Lung (tissue), 13 donors: Measurements from ENCODE around the gene FCRL6. TPM values are rescaled to one million over a fixed set of nuclear protein-coding genes. Genes with fewer than 3 reads are reported as not detected.

Experiments used
- ATAC-seq: fragments of 200-7000 bp; cut with Tn5 transposase; one replicate; pipeline ENCODE4 v1.9.1; 2020; ENCODE audit warnings: moderate number of reproducible peaks; ENCODE audit not compliant: insufficient read depth, low FRiP score
- DNase-seq, 3 donors: peaks; one replicate each; pipeline ENCODE4 v3.0.0-alpha.2; 2013 to 2017
- H3K27ac ChIP-seq, 2 donors: one replicate each; pipeline ENCODE4 v1.5.1; 2013; ENCODE audit warnings: mild to moderate bottlenecking in 2 of 2, moderate library complexity in 2 of 2, control low read depth in 1 of 2, inconsistent platforms in 1 of 2, low read depth in 1 of 2, low read length in 1 of 2
- H3K27me3 ChIP-seq, 3 donors: one replicate each; pipeline ENCODE4 v1.5.1; 2013; ENCODE audit warnings: low read length in 2 of 3; ENCODE audit not compliant: control insufficient read depth in 3 of 3, insufficient read depth in 3 of 3
- H3K36me3 ChIP-seq, 4 donors: one replicate each; pipeline ENCODE4 v1.5.1; 2013; ENCODE audit warnings: low read length in 4 of 4, mild to moderate bottlenecking in 1 of 4, moderate library complexity in 1 of 4; ENCODE audit not compliant: control insufficient read depth in 4 of 4, insufficient read depth in 4 of 4
- H3K4me1 ChIP-seq, 5 donors: one replicate each; pipeline ENCODE4 v1.5.1; 2013; ENCODE audit warnings: low read length in 5 of 5, mild to moderate bottlenecking in 2 of 5, moderate library complexity in 1 of 5; ENCODE audit not compliant: control insufficient read depth in 5 of 5, insufficient read depth in 5 of 5
- H3K4me3 ChIP-seq: one replicate; pipeline ENCODE4 v1.5.1; 2013; ENCODE audit warnings: mild to moderate bottlenecking, control low read depth, moderate library complexity
- H3K9ac ChIP-seq, 2 donors: one replicate each; pipeline ENCODE4 v1.5.1; 2013; ENCODE audit warnings: low read length in 2 of 2, control low read depth in 1 of 2; ENCODE audit not compliant: insufficient read depth in 1 of 2
- H3K9me3 ChIP-seq, 4 donors: one replicate each; pipeline ENCODE4 v1.5.1; 2013; ENCODE audit warnings: low read length in 3 of 4, mild to moderate bottlenecking in 1 of 4, moderate library complexity in 1 of 4; ENCODE audit not compliant: control insufficient read depth in 4 of 4, insufficient read depth in 3 of 4
- WGBS, 2 donors: extraction: QIAGEN DNeasy Blood & Tissue Kit; methylation state at CpG; one replicate each; pipeline ENCODE4 v1.1.7; 2013; 5-methylcytosine and 5-hydroxymethylcytosine counted together
- polyA plus RNA-seq, 2 donors: library from polyadenylated mRNA; stranded (reverse); fragments of 200-250 nt; gene quantifications; one replicate each; pipeline ENCODE4 v1.2.1, GENCODE V29; 2013
- small RNA-seq: library from RNA; depleted of rRNA; stranded (forward); fragments of <200 nt; gene quantifications from one replicate; pipeline ENCODE3, GENCODE V24; 2014; ENCODE audit warnings: low replicate concordance
- total RNA-seq, 2 donors: library from RNA; depleted of rRNA in 1 of 2; stranded (reverse); fragments of >200 nt in 1 of 2; gene quantifications; one replicate each; pipeline ENCODE4 v1.2.1, GENCODE V29; 2014 to 2021
- TF ChIP-seq, protein P1 (sequence below): IDR thresholded peaks from 2 replicates; pipeline ENCODE4 v1.5.1; 2012; ENCODE audit warnings: mild to moderate bottlenecking; ENCODE audit errors: control extremely low read depth, extremely low read depth
- donor health status: control.
- donor health status: control.
- donor health status: Bipolar disorder and iron deficiency.
- donor health status: healthy.
- donor health status: DM: yes; HTN: yes; CAD: no.

The FCRL6 gene
- total and polyA plus RNA-seq, 4 donors, result 0.55 to 0.82 (median 0.71) TPM

DNA sequence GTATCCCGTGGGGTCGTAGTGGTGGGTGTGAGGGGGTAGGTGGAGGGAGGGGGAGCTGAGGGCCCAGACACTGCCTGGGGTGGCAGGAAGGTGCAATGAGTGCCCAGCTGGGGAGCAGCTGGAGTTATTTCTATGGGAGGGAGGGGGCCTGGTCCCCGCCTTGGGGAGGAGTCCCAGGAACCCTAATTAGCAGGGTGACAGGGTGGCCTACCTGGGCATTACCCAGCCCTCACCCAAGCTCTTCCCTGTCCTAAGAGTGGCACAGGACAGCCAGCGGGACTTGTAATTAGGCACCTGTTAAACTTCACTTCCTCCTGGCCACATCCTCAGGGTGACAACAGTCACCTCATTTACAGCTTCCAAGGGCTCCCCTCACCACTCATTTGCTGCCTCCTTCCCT lies 60.4 kb downstream of the FCRL6 start, which contains the start of gene VSIG8:
TSS of gene VSIG8 (minus strand) at position 101 of the 400 bp plus-strand sequence. CDS start 136 bp downstream, outside the sequence.
- no peak for ATAC-seq
- Histone ChIP-seq H3K27me3 (no peaks in the 10 kb centered on the region), H3K4me3 (no peak within 1 kb of the TSS), H3K4me1 (peaks cover 0 to 3% (median 0%) of the 10 kb centered on the region in 5 donors), H3K9ac (no peak within 1 kb of the TSS), H3K9me3 (no peaks in the 10 kb centered on the region), H3K27ac (no peak within 1 kb of the TSS), H3K36me3 (no peaks in the 10 kb centered on the region)
- TF ChIP-seq, protein P1, sequence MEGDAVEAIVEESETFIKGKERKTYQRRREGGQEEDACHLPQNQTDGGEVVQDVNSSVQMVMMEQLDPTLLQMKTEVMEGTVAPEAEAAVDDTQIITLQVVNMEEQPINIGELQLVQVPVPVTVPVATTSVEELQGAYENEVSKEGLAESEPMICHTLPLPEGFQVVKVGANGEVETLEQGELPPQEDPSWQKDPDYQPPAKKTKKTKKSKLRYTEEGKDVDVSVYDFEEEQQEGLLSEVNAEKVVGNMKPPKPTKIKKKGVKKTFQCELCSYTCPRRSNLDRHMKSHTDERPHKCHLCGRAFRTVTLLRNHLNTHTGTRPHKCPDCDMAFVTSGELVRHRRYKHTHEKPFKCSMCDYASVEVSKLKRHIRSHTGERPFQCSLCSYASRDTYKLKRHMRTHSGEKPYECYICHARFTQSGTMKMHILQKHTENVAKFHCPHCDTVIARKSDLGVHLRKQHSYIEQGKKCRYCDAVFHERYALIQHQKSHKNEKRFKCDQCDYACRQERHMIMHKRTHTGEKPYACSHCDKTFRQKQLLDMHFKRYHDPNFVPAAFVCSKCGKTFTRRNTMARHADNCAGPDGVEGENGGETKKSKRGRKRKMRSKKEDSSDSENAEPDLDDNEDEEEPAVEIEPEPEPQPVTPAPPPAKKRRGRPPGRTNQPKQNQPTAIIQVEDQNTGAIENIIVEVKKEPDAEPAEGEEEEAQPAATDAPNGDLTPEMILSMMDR, result no peak
- WGBS, 2 donors, result 78 to 89% methylated on average over 4 of the region's 4 CpGs
- DNase-seq, result no peak

DNA sequence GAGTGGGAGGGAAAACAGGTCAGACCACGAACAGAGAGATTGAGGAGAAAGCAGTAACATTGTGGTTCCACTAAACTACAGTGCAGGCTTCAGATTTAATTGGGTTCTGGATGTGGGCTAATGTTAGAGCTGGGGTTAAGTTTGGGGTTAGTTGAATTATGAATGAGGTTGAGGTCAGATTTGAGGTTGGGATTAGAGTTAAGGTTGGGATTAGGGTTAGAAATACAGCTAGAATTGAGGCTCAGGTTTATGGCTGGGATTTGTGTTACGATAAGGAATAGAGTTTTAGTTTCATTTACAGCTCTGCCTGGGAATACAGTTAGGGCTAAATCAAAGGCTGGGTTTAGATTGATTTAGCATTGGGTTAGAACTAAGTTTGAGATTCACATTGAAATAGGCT lies 62.1 kb downstream of the FCRL6 start:
- Histone ChIP-seq H3K27ac (no peak overlapping the region), H3K9me3 (no peaks in the 10 kb centered on the region), H3K36me3 (no peaks in the 10 kb centered on the region), H3K4me1 (peaks cover 0 to 4% (median 0%) of the 10 kb centered on the region in 5 donors), H3K27me3 (no peaks in the 10 kb centered on the region), H3K9ac (no peak overlapping the region), H3K4me3 (no peak overlapping the region)
- no peak for ATAC-seq
- 87 to 93% methylated on average over 2 of the region's 2 CpGs for WGBS, 2 donors
- TF ChIP-seq, protein P1, result no peak
- no peak for DNase-seq

Small RNAs within 50 kb of the gene (small RNA-seq; reads per million reads assigned to genes)
- 3.1 reads per million, percentile 93 among the genes with 10 or more reads in this experiment for gene RF00570

Other genes starting within 250 kb of the FCRL6 start
- under 1 TPM in 1 of 2 donors, not detected in 1; 0.46 TPM for gene APCS, start 214.5 kb upstream of the FCRL6 start, total RNA-seq
- not detected for gene APCS, start 214.5 kb upstream of the FCRL6 start, polyA plus RNA-seq
- gene CRP, start 87.8 kb upstream of the FCRL6 start, total RNA-seq, result under 1 TPM in 1 of 2 donors, not detected in 1; 0.71 TPM
- under 1 TPM; 0.10 to 0.18 TPM for gene CRP, start 87.8 kb upstream of the FCRL6 start, polyA plus RNA-seq
- gene DUSP23, start 21.4 kb upstream of the FCRL6 start, total RNA-seq, result 10 to 100 TPM; 25.8 to 74.9 TPM
- gene DUSP23, start 21.4 kb upstream of the FCRL6 start, polyA plus RNA-seq, result 100 to 1,000 TPM; 145 to 244 TPM
- gene SLAMF8, start 24.5 kb downstream of the FCRL6 start, total RNA-seq, result 10 to 100 TPM in 1 of 2 donors, 1 to 10 TPM in 1; 5.2 to 40.7 TPM
- 10 to 100 TPM; 16.1 to 67.0 TPM for gene SLAMF8, start 24.5 kb downstream of the FCRL6 start, polyA plus RNA-seq
- gene VSIG8, start 60.3 kb downstream of the FCRL6 start, total RNA-seq, result under 1 TPM; 0.23 to 0.46 TPM
- under 1 TPM; 0.13 to 0.22 TPM for gene VSIG8, start 60.3 kb downstream of the FCRL6 start, polyA plus RNA-seq
- 10 to 100 TPM; 13.6 to 29.5 TPM for gene CFAP45, start 97.8 kb downstream of the FCRL6 start, total RNA-seq
- gene CFAP45, start 97.8 kb downstream of the FCRL6 start, polyA plus RNA-seq, result 10 to 100 TPM in 1 of 2 donors, 1 to 10 TPM in 1; 9.4 to 12.5 TPM
- gene TAGLN2, start 123.1 kb downstream of the FCRL6 start, total RNA-seq, result 100 to 1,000 TPM; 483 to 738 TPM
- 100 to 1,000 TPM; 760 to 788 TPM for gene TAGLN2, start 123.1 kb downstream of the FCRL6 start, polyA plus RNA-seq
- gene IGSF9, start 143.3 kb downstream of the FCRL6 start, total RNA-seq, result 1 to 10 TPM; 1.8 to 4.9 TPM
- 1 to 10 TPM; 1.4 to 2.2 TPM for gene IGSF9, start 143.3 kb downstream of the FCRL6 start, polyA plus RNA-seq
- under 1 TPM; 0.43 to 0.74 TPM for gene SLAMF9, start 151.9 kb downstream of the FCRL6 start, total RNA-seq
- gene SLAMF9, start 151.9 kb downstream of the FCRL6 start, polyA plus RNA-seq, result under 1 TPM; 0.37 to 0.38 TPM
- 1 to 10 TPM; 7.5 to 9.1 TPM for gene PIGM, start 229.6 kb downstream of the FCRL6 start, total RNA-seq
- gene PIGM, start 229.6 kb downstream of the FCRL6 start, polyA plus RNA-seq, result 1 to 10 TPM; 3.7 to 3.9 TPM